GM18519 (cell line): Measurements from ENCODE around the gene SPARC.

Source experiments
- ATAC-seq: cut with Tn5 transposase; IDR thresholded peaks from one replicate; pipeline ENCODE4 v1.9.1; 2021; ENCODE audit warnings: mild to moderate bottlenecking, moderate library complexity; ENCODE audit not compliant: unreplicated experiment, low FRiP score

Gene SPARC

GRCh38 chr5:151628112-151628823 is 58.4 kb downstream of the SPARC start:
- ATAC-seq: no peak

- no peak for ATAC-seq
Observed at GRCh38 chr5:151627650-151628049, 59.1 kb downstream of the SPARC start.

- ATAC-seq: no peak
Observed at GRCh38 chr5:151625285-151625684, 61.4 kb downstream of the SPARC start.

- ATAC-seq: no peak
Observed at GRCh38 chr5:151624476-151624875, 62.2 kb downstream of the SPARC start.

GRCh38 chr5:151622367-151623088 is 64.2 kb downstream of the SPARC start:
- no peak for ATAC-seq

GRCh38 chr5:151620461-151620840 is 66.3 kb downstream of the SPARC start:
- no peak for ATAC-seq

- ATAC-seq: no peak
Observed at GRCh38 chr5:151619812-151620460, 66.8 kb downstream of the SPARC start.

GRCh38 chr5:151618907-151619306 is 67.8 kb downstream of the SPARC start:
- no peak for ATAC-seq

- ATAC-seq: no peak
Observed at GRCh38 chr5:151617841-151618710, 68.6 kb downstream of the SPARC start.

GRCh38 chr5:151617383-151617840 is 69.3 kb downstream of the SPARC start:
- ATAC-seq: no peak

GRCh38 chr5:151615431-151615830 is 71.3 kb downstream of the SPARC start:
- ATAC-seq: no peak

GRCh38 chr5:151614565-151614964 is 72.2 kb downstream of the SPARC start:
- ATAC-seq: no peak

GRCh38 chr5:151612689-151613427 is 73.9 kb downstream of the SPARC start:
- ATAC-seq: peak; percentile 51

- no peak for ATAC-seq
Observed at GRCh38 chr5:151611127-151611775, 75.5 kb downstream of the SPARC start.
